ENCODE measurements around the gene LDHD. TPM values are rescaled to one million over a fixed set of nuclear protein-coding genes. Genes with fewer than 3 reads are reported as not detected.

LDHD gene
- total RNA-seq, 2 experiments from 2014 or later = 0.21 TPM; not detected in 1

DNA sequence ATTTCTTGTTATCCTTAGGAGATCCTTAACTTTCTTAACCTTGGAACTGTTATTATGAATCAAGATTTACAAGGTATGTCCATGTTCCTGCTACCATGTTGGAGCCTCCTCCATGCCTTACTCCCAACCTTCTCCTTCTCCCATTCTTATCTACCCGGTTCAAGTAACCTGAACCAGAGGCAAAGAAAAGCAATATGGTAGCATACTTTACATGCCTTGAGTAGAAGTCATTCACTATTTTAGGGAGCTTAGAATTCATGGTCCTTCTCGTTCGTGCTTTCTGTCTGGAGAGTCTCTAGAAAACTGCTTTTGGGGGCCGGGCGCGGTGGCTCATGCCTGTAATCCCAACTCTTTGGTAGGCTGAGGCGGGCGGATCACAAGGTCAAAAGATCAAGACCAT, 37.7 kb downstream of the LDHD start:
- Mint-ChIP-seq H3K27ac (peak overlapping the region; percentile 47), H3K9me3 (ENCODE audit: low read depth) (no peaks in the 10 kb centered on the region), H3K4me3 (no peak overlapping the region), H3K36me3 (ENCODE audit: low read depth) (peaks cover 12% of the 10 kb centered on the region), H3K27me3 (no peaks in the 10 kb centered on the region), H3K4me1 (peaks cover 46% of the 10 kb centered on the region)
- CTCF ChIA-PET = no interaction called here
- POLR2A ChIA-PET = no interaction called here
- ATAC-seq (no peak), DNase-seq (no peak)
- intact Hi-C loops (cut with DNase I, micrococcal nuclease) = no loop called here

DNA sequence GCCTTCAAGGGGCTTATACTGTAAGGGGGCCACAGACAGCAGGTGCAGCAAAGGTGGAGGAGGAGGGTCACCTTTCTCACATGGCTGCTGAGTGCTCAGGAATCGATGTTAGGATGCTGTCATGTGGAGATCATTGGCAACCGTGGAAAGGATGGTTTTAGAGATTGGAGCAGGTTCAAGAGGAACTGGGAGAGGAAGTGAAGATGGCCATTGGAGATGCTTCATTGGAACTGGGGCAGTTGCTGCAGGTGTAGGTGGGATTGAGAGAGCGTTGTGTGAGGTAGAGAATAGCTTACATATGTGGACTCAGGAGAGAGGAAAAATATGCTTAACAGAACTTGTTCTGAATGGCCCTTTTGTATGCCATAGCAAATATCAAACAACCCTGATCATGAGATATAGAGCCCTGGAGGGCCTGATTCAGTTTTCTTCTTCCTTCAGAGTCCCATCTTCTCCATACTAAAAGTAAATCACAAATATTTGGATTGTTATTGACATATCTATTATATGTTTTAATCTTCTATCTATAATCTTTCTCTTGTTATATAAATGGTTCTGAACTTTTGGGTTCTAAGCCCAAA, 40.8 kb downstream of the LDHD start:
- intact Hi-C loops (cut with DNase I, micrococcal nuclease) = loop anchor here (1.0 to 2.0 kb wide), 6 partner anchors 23 to 90 kb away; partner anchors contain the start of genes ZNRF1 (in 2 of the 2) and WDR59 (in 1 of the 2)
- POLR2A ChIA-PET = interaction anchor here (1.0 to 1.7 kb wide), 2 partner anchors 23 to 53 kb away, joined by 4 to 5 read pairs; no protein-coding TSS in a partner anchor

DNA sequence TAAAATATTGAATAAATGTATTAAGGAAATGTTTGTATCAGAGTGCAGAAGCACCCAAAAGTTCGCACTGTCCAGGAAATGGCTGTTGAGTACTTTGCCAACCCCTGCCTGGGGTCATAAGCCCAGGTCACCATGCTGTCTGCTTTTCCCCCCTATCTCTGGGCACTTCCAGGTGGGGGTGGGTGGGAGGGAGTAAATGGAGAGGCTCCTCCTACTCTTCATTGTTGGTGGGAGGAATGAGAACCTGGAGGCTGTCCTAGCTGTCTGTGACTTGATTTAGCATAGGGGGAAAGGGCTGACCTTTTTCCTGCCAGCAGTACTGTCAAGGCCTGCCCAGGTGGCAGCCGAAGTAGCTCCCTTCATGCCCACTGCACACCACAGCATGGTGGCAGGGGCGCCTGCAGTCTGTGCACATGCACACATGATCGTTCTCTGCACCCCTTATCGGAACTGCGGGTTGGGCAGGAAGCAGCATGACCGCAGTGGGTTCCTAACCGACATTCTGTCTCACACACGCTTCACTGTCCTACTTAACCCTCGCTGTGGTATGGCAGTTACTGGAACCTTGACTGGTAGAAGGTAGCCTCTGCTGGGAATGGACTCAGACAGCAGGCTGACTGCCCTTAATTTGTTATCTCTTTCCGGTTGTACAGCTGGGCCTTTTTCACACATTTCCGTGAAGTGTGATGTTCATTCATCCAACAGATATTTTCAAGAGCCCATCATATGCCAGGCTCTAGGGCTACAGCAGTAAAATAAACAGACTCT, 41.5 kb downstream of the LDHD start:
- ChIA-PET POLR2A (interaction anchor here (1.0 to 1.7 kb wide), 3 partner anchors 24 to 90 kb away, joined by 3 to 5 read pairs (median 4); partner anchors contain the start of gene WDR59), CTCF (interaction anchor here (1.2 to 1.8 kb wide), 4 partner anchors 13 to 77 kb away, joined by 4 to 6 read pairs (median 6); partner anchors contain the start of gene ZNRF1)
- no peaks in the 10 kb centered on the region for H3K27me3 Mint-ChIP-seq
- no peaks in the 10 kb centered on the region for H3K9me3 Mint-ChIP-seq (ENCODE audit: low read depth)
- H3K36me3 Mint-ChIP-seq (ENCODE audit: low read depth) = peaks cover 12% of the 10 kb centered on the region
- peaks cover 62% of the 10 kb centered on the region for H3K4me1 Mint-ChIP-seq
- intact Hi-C loops (cut with DNase I, micrococcal nuclease) = loop anchor here (1.0 to 2.0 kb wide), 6 partner anchors 23 to 90 kb away; partner anchors contain the start of genes ZNRF1 (in 2 of the 2) and WDR59 (in 1 of the 2)
- H3K4me3 Mint-ChIP-seq = peak overlapping the region; percentile 54
- ATAC-seq (peak; percentile 92), DNase-seq (peak; percentile 89)
- H3K27ac Mint-ChIP-seq = peak overlapping the region; percentile 97

More for the DNA sequence above, 40.8 kb downstream of the LDHD start:
- Mint-ChIP-seq H3K4me1 (peaks cover 55% of the 10 kb centered on the region), H3K27ac (peak overlapping the region; percentile 97), H3K27me3 (no peaks in the 10 kb centered on the region), H3K36me3 (ENCODE audit: low read depth) (peaks cover 12% of the 10 kb centered on the region), H3K9me3 (ENCODE audit: low read depth) (no peaks in the 10 kb centered on the region), H3K4me3 (peak overlapping the region; percentile 54)
- DNase-seq (no peak), ATAC-seq (no peak)
- CTCF ChIA-PET = interaction anchor here (0.6 to 1.8 kb wide), 4 partner anchors 14 to 124 kb away, joined by 3 to 6 read pairs (median 4); no protein-coding TSS in a partner anchor

DNA sequence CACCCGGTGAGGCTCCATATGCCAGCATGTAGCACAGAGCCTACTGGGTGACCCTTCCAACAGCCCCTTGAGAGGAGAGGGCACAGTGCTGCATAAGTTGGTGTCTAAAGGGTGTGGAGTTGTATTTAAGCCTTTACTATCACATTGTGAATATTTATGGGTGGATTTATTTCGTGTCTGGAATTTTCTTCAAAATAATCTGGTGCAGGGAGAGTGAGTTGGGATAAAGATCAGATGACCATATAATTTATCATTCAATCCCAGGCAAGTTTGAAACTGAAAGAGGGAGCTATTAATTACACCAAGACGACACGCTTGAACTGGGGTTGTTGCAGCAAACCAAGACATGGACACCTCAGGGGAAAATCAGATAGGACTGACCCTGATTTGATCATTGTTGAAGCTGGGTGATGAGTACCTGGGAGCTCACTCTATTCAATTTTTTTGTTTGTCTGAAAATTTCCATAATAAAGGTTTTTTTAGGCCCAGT, 42.2 kb downstream of the LDHD start:
- intact Hi-C loops (cut with DNase I, micrococcal nuclease) = loop anchor here in 1 of 2 experiments (2.0 kb wide), 1 partner anchor 76 kb away; the partner anchor contains the start of gene ZNRF1
- Mint-ChIP-seq H3K4me1 (peaks cover 63% of the 10 kb centered on the region), H3K36me3 (ENCODE audit: low read depth) (peaks cover 12% of the 10 kb centered on the region), H3K27ac (peak overlapping the region; percentile 78), H3K27me3 (no peaks in the 10 kb centered on the region), H3K9me3 (ENCODE audit: low read depth) (peaks cover 2% of the 10 kb centered on the region), H3K4me3 (no peak overlapping the region)
- CTCF ChIA-PET = interaction anchor here (1.2 to 1.8 kb wide), 3 partner anchors 13 to 76 kb away, joined by 5 to 6 read pairs (median 6); partner anchors contain the start of gene ZNRF1
- ATAC-seq = no peak
- POLR2A ChIA-PET = interaction anchor here (0.6 to 1.7 kb wide), 4 partner anchors 17 to 89 kb away, joined by 3 to 5 read pairs (median 4); partner anchors contain the start of gene WDR59
- no peak for DNase-seq

DNA sequence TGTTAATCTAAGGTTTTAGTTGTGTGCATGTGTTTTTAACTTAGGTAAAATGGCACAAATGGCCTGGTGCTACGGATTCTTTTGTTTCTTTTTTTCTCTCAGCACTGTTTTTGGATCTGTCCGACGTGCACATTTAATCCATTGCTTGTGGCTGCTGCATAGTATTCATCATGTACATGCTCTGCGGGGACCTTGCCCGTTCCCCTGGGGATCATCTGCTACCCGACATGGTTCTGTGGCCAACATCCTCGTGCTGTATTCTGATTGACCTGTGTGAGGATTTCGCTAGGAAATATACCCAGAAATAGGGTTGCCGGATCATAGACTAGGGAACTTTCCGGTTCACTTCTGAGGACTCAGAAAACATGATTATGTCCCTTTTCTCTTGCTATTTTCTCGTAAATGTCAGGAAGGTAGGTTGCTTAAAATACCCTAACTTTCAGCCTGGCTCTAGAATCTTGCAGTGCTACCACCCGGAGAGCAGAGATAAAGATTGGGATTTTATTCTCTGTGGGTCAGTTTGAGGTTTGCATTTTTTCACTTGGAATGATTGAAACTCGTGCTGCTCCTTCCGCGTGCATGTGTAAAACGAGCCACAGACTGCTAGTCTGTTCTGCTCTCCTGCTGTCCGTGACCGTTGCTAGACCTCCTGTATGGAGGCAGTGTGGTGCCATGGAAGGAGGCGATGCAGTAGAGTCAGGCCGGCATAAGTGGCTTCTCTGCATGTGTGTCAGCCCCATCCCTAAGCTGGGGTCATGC, 42.9 kb downstream of the LDHD start:
- DNase-seq = no peak
- Mint-ChIP-seq H3K27ac (peak overlapping the region; percentile 78), H3K9me3 (ENCODE audit: low read depth) (peaks cover 2% of the 10 kb centered on the region), H3K4me3 (no peak overlapping the region), H3K27me3 (no peaks in the 10 kb centered on the region), H3K36me3 (ENCODE audit: low read depth) (peaks cover 9% of the 10 kb centered on the region), H3K4me1 (peaks cover 60% of the 10 kb centered on the region)
- intact Hi-C loops (cut with DNase I, micrococcal nuclease) = loop anchor here in 1 of 2 experiments (2.0 kb wide), 1 partner anchor 75 kb away; the partner anchor contains the start of gene ZNRF1
- CTCF ChIA-PET = interaction anchor here (1.5 to 1.8 kb wide), 2 partner anchors 12 to 62 kb away, joined by 5 to 6 read pairs; no protein-coding TSS in a partner anchor
- POLR2A ChIA-PET = interaction anchor here (0.6 to 1.7 kb wide), 3 partner anchors 18 to 88 kb away, joined by 3 to 5 read pairs (median 3); partner anchors contain the start of gene WDR59
- ATAC-seq = no peak

DNA sequence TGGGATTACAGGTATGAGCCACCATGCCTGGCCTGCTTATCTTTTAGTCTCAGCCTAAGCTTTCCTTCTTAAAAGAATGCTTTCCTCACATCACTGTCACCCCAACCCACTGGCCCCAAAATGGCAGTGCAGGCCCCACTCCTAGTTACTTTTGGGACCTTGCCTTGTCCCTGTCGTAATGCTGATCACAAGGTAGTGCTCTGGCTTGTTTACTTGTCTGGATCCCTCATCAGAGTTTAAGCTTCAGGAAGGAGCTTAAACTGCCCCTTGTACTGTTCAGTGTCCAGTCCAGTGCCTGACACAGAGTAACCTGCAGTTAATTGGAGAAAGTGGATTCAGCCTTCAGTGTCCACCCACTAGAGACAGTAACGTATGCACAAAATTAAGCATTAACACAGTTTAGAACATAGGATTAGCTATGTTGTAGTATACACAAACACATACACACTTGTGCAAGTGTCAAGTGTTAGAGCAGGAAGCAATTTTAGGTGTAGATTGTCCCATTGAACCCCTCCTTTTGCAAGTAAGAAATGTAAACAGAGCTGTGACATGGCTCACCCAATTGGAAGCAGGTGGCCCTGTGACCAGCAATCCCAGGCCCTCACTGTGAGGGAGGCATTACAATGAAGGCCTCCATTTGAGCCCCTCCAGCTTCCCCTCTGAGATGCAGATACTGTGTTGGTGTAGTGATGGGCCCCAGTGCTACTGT, 44.2 kb downstream of the LDHD start:
- ChIA-PET POLR2A (interaction anchor here (0.6 to 0.7 kb wide), 2 partner anchors 36 to 49 kb away, joined by 3 to 4 read pairs; no protein-coding TSS in a partner anchor), CTCF (interaction anchor here (0.6 to 1.6 kb wide), 4 partner anchors 26 to 78 kb away, joined by 3 read pairs; no protein-coding TSS in a partner anchor)
- H3K27me3 Mint-ChIP-seq = no peaks in the 10 kb centered on the region
- H3K36me3 Mint-ChIP-seq (ENCODE audit: low read depth) = peaks cover 6% of the 10 kb centered on the region
- no peak overlapping the region for H3K4me3 Mint-ChIP-seq
- no peak for ATAC-seq
- peak overlapping the region; percentile 39 for H3K27ac Mint-ChIP-seq
- intact Hi-C loops (cut with DNase I, micrococcal nuclease) = no loop called here
- H3K4me1 Mint-ChIP-seq = peaks cover 51% of the 10 kb centered on the region
- DNase-seq = no peak
- peaks cover 2% of the 10 kb centered on the region for H3K9me3 Mint-ChIP-seq (ENCODE audit: low read depth)

DNA sequence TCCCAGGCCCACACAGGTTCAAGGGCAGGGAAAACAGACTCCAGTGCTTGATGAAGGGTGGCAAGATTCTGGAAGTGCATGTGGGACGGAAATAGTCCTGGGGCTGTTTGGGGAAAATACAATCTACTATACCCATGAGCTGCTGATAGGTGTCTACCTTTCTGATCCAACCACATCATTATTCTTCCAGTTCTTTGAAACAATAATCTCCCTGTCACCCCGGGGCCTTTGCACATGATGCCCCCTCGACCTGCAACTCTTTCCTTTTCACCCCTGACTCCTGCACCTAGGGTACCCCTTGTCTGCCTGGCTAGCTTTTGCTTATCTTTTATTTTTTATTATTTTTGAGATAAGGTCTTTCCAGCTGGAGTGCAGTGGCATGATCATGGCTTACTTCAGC, 45.0 kb downstream of the LDHD start:
- Mint-ChIP-seq H3K4me1 (peaks cover 52% of the 10 kb centered on the region), H3K9me3 (ENCODE audit: low read depth) (peaks cover 2% of the 10 kb centered on the region), H3K36me3 (ENCODE audit: low read depth) (peaks cover 5% of the 10 kb centered on the region), H3K27ac (no peak overlapping the region), H3K27me3 (no peaks in the 10 kb centered on the region), H3K4me3 (no peak overlapping the region)
- ChIA-PET POLR2A (interaction anchor here (0.6 to 0.7 kb wide), 2 partner anchors 36 to 48 kb away, joined by 3 to 4 read pairs; no protein-coding TSS in a partner anchor), CTCF (interaction anchor here (0.6 to 1.6 kb wide), 5 partner anchors 10 to 182 kb away, joined by 3 read pairs; no protein-coding TSS in a partner anchor)
- ATAC-seq (no peak), DNase-seq (no peak)
- intact Hi-C loops (cut with DNase I, micrococcal nuclease) = no loop called here

DNA sequence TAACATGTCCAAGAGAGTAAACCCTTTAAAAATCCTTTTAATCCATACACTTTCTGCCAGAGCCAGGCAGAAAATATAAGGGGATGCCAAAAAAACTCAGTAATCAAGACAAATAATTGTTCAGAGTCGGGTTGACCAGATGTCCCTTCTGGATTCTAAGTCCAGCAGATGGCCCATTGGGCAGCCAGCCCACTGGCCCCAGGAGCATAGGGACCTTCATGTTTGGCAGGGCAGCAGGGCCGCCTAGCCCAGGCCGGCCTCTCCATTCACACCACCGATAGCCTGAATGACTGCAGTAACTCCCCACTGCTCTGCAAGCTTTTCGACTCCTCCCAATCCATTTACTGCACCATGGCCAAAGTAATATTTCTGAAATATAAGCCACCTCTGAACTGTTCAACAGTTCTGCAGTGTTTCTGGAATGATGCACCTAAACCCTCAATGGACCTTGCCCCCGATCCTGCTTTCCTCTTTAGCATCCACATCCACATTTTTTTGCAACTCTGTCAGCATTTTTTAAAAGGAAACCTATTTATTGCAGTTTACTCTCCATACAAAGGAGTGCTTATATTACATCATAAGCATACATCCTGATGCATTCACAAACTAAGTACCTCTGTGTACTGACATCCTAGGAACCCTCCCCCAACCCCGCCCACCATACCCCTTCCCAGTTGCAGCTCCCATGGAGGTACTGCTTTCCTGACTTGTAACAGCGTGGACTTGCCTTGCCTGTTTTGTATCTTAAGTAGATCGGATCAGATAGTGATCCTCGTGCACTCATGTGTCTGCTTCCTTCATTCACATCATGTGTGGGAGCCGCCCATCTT, 46.4 kb downstream of the LDHD start:
- DNase-seq = no peak
- intact Hi-C loops (cut with DNase I, micrococcal nuclease) = no loop called here
- POLR2A ChIA-PET = no interaction called here
- H3K36me3 Mint-ChIP-seq (ENCODE audit: low read depth) = no peaks in the 10 kb centered on the region
- CTCF ChIA-PET = interaction anchor here (0.7 to 1.2 kb wide), 3 partner anchors 8 to 473 kb away, joined by 3 read pairs; no protein-coding TSS in a partner anchor
- no peak for ATAC-seq
- H3K9me3 Mint-ChIP-seq (ENCODE audit: low read depth) = peaks cover 2% of the 10 kb centered on the region
- H3K4me3 Mint-ChIP-seq = no peak overlapping the region
- peak overlapping the region; percentile 26 for H3K27ac Mint-ChIP-seq
- peaks cover 44% of the 10 kb centered on the region for H3K4me1 Mint-ChIP-seq
- H3K27me3 Mint-ChIP-seq = no peaks in the 10 kb centered on the region

DNA sequence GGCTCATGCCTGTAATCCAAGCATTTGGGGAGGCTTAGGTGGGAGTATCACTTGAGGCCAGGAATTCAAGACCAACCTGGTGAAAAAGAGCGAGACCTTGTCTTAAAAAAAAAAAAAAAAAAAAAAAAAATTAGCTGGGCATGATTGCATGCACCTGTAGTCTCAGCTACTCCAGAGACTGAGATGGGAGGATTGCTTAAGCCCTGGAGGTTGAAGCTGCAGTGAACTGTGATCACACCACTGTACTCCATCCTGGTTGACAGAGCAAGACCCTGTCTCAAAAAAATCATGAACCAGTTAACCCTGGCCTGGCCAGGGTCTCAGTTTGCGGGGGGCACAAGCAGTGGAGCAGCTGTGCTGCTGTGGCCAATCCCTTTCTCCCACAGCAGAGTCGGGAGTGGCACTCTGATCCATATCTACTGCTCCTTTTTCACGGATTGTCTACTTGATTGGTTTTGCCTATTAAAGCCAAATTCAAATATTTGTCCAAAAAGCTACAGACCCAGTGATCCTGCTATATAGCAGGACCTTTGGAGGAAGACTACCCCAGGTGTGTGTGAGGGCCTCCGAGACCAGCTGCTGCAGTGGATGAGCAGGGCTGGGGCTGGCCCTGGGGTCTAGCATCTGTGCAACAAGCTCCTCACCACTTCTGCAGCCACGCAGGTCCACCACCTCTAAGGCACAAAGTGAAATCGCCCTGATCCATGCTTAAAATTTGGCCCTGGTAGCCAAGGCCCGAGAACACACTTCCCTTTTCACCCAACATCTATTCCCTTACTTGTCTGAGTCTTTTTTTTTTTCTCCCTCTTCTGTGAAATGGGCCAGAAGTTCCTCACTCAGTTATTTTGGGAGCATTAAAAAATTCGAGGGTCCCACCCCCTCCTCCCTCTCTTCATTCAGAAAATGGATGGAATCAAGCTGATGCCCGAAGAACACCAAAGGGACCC, 48.2 kb downstream of the LDHD start:
- H3K27ac Mint-ChIP-seq = no peak overlapping the region
- no peak for DNase-seq
- H3K4me1 Mint-ChIP-seq = peaks cover 44% of the 10 kb centered on the region
- H3K36me3 Mint-ChIP-seq (ENCODE audit: low read depth) = no peaks in the 10 kb centered on the region
- no peaks in the 10 kb centered on the region for H3K27me3 Mint-ChIP-seq
- no peak overlapping the region for H3K4me3 Mint-ChIP-seq
- H3K9me3 Mint-ChIP-seq (ENCODE audit: low read depth) = peaks cover 2% of the 10 kb centered on the region
- no peak for ATAC-seq
- intact Hi-C loops (cut with DNase I, micrococcal nuclease) = no loop called here
- ChIA-PET CTCF (no interaction called here), POLR2A (interaction anchor here (0.6 kb wide), 1 partner anchor 21 kb away, joined by 5 read pairs; no protein-coding TSS in a partner anchor)
